NCI-H82 (cell line): ENCODE data around the gene TAF8.

Experiments
- DNase-seq: peaks from one replicate; lab custom pipeline; 2025; lab: John Stamatoyannopoulos, UW

TAF8 gene

GRCh38 chr6:42123379-42124103 lies 73.2 kb downstream of the TAF8 start:
- DNase-seq = no peak

- DNase-seq = no peak
Observed at GRCh38 chr6:42124223-42124836, 74.0 kb downstream of the TAF8 start.

GRCh38 chr6:42125231-42125630 lies 74.9 kb downstream of the TAF8 start:
- DNase-seq = no peak

- DNase-seq = no peak
Observed at GRCh38 chr6:42125663-42126062, 75.3 kb downstream of the TAF8 start.

DNA sequence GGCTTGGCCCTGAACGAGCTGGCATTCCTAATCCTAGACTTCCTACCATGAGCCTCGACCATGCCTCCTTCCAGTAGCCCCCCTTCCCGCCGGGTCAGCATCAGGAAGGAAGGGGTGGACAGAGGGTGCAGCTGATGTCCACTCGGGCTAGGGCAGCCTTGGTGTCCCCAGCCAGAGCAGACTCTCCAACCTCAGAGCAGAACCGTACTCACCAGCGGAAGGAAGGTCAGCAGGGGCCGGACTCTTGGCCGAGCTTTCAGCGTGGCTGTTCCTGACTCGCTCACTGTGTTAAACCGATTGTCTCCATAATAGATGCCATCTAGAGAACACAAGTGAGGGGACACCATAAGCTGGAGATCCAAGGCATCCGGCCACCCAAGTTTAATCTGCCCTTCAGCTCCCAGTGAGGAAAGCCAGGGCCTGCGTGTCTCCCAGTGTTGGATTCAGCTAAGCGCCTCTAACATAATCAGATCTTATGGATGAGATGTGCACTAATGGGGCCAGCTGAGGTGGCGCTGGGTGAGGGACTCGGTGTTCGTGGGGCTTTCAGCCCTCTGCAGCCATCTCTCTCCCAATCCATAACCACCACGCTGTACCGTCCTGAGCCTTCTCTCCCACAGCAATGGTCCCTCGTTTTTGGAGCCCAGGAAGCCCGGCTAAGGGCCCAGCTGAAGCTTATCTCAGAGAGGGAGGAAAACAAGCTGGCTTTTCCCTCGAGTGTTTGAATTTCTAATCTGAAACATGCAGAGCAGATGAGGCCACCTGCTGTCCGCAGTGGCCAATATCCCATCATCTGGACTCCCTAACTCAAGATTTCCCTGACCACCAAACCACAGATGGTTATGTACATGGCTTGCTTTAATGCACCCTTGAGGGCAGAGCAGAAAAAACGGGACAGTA lies 78.4 kb downstream of the TAF8 start:
- DNase-seq = peak; percentile 95

GRCh38 chr6:42129360-42129676 lies 79.0 kb downstream of the TAF8 start:
- no peak for DNase-seq

DNA sequence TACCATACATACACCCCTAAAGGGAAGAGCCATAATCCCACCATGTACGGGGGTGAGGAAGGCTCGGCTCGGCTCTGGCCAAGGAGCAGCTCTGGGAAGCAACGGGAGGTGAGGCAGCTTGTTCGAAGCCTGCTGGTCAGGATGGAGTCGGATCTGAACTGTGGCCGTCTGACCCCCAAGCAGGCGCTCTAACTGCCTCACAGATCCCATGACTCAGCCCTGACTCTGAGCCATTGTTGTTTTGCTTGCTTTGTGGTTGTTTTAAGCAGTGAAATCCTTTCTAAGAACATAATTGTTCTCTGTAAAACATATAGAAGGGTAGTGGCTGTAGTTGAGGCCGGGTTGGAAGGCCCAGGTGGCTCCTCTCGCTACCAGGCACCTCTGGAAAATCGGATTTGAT lies 81.2 kb downstream of the TAF8 start:
- peak; percentile 33 for DNase-seq

DNA sequence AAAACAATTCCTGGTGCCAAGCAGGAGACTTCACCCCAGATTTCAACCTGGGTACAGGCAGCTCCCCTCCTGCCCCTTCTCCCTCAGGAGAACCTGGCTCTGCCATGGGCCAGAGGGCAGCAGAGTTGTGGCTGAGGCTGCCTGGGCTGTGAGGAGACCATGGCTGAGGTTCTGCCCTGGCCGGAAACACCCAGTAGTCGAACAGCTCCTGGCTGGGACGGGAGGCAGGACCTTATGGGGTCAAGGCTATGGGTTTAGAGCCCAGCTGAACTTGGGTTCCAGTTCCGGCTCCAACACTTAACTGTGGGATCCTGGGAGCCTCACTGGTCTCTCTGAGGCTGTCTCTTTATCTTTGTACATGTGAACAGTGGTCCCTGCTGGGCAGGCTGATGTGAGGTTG lies 83.6 kb downstream of the TAF8 start:
- no peak for DNase-seq

GRCh38 chr6:42135161-42135560 lies 84.8 kb downstream of the TAF8 start:
- DNase-seq = no peak

DNA sequence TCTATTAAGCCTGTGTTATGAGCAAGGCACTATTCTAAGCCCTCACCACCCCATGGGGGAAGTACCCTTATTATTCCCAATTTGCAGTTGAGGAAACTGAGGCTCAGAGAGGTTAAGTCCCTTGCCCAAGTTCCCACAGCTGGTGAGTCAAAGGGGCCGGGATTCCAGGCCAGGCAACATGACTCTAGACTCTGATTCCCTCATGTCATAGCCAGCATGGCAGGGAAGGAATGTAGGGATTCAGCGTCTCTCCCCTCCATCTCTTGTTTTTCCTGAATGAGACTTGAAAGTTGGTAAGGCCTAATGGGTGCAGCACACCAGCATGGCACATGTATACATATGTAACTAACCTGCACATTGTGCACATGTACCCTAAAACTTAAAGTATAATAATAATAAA lies 85.4 kb downstream of the TAF8 start:
- DNase-seq = no peak

GRCh38 chr6:42136508-42137193 lies 86.3 kb downstream of the TAF8 start:
- DNase-seq = peak; percentile 87
